ENCODE measurements around the gene SPINK8. TPM values are rescaled to one million over a fixed set of nuclear protein-coding genes. Genes with fewer than 3 reads are reported as not detected.
A peak's percentile ranks its signal among the peaks of the same experiment; 100 is the strongest.

Gene SPINK8
- total and polyA plus RNA-seq, 2 donors from 2014 or later: not detected

DNA sequence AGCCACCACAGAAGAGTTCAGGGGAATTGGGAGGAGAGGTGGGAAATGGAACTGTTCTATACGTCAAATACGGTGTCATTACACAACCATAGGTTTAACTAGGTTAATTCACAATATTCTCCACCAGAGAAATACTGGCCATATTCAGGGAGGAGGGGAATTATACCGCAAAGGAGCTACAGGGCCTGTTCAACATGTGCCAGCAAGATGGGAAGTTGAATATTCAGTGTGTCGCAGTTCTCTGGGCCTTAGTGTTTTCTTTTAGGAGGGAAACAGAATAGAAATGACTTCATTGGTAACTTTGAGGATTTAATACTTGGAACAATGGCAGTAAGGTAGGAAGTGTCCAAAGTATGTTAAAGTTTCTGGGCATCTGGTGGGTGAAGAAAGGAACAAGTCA lies 20.5 kb upstream of the SPINK8 start:
- Histone ChIP-seq H3K9ac (ENCODE audit: low read length in 3 of 3) (no peak overlapping the region), H3K27me3 (ENCODE audit: control insufficient read depth, insufficient read depth, low read length) (no peaks in the 10 kb centered on the region), H3K36me3 (ENCODE audit: control insufficient read depth in 2 of 3, insufficient read depth in 3 of 3, low read length in 3 of 3) (no peaks in the 10 kb centered on the region), H3K4me3 (ENCODE audit: low read length in 3 of 3) (no peak overlapping the region), H3K4me1 (ENCODE audit: control insufficient read depth in 2 of 3, insufficient read depth in 2 of 3, low read depth in 1 of 3, low read length in 3 of 3) (no peaks in the 10 kb centered on the region), H3K9me3 (ENCODE audit: control insufficient read depth in 2 of 3, insufficient read depth in 1 of 3, low read length in 3 of 3) (no peaks in the 10 kb centered on the region), H3K27ac (ENCODE audit: low read depth in 2 of 2, low read length in 2 of 2) (no peak overlapping the region)
- intact Hi-C loops (cut with DNase I): no loop called here
- FAIRE-seq (no peak), DNase-seq (no peak)
- TF ChIP-seq, protein P1, sequence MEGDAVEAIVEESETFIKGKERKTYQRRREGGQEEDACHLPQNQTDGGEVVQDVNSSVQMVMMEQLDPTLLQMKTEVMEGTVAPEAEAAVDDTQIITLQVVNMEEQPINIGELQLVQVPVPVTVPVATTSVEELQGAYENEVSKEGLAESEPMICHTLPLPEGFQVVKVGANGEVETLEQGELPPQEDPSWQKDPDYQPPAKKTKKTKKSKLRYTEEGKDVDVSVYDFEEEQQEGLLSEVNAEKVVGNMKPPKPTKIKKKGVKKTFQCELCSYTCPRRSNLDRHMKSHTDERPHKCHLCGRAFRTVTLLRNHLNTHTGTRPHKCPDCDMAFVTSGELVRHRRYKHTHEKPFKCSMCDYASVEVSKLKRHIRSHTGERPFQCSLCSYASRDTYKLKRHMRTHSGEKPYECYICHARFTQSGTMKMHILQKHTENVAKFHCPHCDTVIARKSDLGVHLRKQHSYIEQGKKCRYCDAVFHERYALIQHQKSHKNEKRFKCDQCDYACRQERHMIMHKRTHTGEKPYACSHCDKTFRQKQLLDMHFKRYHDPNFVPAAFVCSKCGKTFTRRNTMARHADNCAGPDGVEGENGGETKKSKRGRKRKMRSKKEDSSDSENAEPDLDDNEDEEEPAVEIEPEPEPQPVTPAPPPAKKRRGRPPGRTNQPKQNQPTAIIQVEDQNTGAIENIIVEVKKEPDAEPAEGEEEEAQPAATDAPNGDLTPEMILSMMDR (IDR thresholded peaks at IDR 0.05; ENCODE audit: borderline replicate concordance, extremely low read depth, insufficient read depth): no peak

DNA sequence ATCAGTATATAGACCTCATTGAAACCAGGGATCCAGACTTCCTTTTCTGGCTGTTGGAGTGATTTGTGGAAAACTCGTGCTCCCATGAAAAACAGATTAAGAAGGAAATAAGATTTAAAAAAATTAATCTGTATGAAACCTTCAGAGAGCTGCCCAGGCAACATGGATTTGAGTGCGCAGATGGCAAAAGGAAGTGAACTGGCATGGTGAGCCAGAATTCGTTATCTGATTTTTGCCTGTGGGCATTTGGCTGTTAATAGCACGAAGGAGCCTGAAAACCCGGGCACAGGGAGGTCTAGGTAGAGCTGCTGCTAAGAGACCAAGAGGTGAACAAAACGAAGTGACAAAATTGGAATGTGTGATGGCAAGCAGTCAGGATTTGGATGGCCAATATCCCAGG lies 19.1 kb upstream of the SPINK8 start:
- no peak for FAIRE-seq
- DNase-seq: peak in 1 of 5 donors; percentile 3
- Histone ChIP-seq H3K27ac (ENCODE audit: low read depth in 2 of 2, low read length in 2 of 2) (no peak overlapping the region), H3K36me3 (ENCODE audit: control insufficient read depth in 2 of 3, insufficient read depth in 3 of 3, low read length in 3 of 3) (no peaks in the 10 kb centered on the region), H3K9ac (ENCODE audit: low read length in 3 of 3) (no peak overlapping the region), H3K4me1 (ENCODE audit: control insufficient read depth in 2 of 3, insufficient read depth in 2 of 3, low read depth in 1 of 3, low read length in 3 of 3) (no peaks in the 10 kb centered on the region), H3K4me3 (ENCODE audit: low read length in 3 of 3) (no peak overlapping the region), H3K27me3 (ENCODE audit: control insufficient read depth, insufficient read depth, low read length) (no peaks in the 10 kb centered on the region), H3K9me3 (ENCODE audit: control insufficient read depth in 2 of 3, insufficient read depth in 1 of 3, low read length in 3 of 3) (no peaks in the 10 kb centered on the region)
- TF ChIP-seq, protein P1 (IDR thresholded peaks at IDR 0.05; ENCODE audit: borderline replicate concordance, extremely low read depth, insufficient read depth): no peak
- intact Hi-C loops (cut with DNase I): no loop called here

DNA sequence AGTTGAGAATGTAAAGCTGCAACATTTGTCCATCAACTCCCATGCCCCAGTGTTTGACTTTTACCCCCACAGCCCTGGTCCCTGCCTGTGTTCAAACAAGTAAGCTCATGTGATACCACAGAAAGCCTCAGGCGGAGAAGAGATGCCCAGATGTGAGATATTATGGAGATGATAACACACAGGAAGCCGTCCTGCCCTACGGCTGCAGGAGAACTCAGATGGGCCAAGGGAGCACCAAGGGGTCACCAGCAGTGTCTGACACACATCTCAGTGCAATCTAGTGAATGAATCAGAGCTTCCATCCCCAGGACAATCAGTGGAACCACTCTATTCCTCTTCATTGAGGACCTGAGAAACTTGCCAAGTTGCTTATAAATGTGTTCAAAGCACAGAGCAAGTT lies 14.0 kb upstream of the SPINK8 start:
- FAIRE-seq (no peak), DNase-seq (no peak)
- H3K27me3 ChIP-seq (ENCODE audit: control insufficient read depth, insufficient read depth, low read length): no peaks in the 10 kb centered on the region
- H3K9ac ChIP-seq (ENCODE audit: low read length in 3 of 3): no peak overlapping the region
- H3K4me1 ChIP-seq (ENCODE audit: control insufficient read depth in 2 of 3, insufficient read depth in 2 of 3, low read depth in 1 of 3, low read length in 3 of 3): no peaks in the 10 kb centered on the region
- H3K36me3 ChIP-seq (ENCODE audit: control insufficient read depth in 2 of 3, insufficient read depth in 3 of 3, low read length in 3 of 3): no peaks in the 10 kb centered on the region
- no peak overlapping the region for H3K4me3 ChIP-seq (ENCODE audit: low read length in 3 of 3)
- no peak overlapping the region for H3K27ac ChIP-seq (ENCODE audit: low read depth in 2 of 2, low read length in 2 of 2)
- TF ChIP-seq, protein P1 (IDR thresholded peaks at IDR 0.05; ENCODE audit: borderline replicate concordance, extremely low read depth, insufficient read depth): no peak
- H3K9me3 ChIP-seq (ENCODE audit: control insufficient read depth in 2 of 3, insufficient read depth in 1 of 3, low read length in 3 of 3): no peaks in the 10 kb centered on the region
- intact Hi-C loops (cut with DNase I): no loop called here

DNA sequence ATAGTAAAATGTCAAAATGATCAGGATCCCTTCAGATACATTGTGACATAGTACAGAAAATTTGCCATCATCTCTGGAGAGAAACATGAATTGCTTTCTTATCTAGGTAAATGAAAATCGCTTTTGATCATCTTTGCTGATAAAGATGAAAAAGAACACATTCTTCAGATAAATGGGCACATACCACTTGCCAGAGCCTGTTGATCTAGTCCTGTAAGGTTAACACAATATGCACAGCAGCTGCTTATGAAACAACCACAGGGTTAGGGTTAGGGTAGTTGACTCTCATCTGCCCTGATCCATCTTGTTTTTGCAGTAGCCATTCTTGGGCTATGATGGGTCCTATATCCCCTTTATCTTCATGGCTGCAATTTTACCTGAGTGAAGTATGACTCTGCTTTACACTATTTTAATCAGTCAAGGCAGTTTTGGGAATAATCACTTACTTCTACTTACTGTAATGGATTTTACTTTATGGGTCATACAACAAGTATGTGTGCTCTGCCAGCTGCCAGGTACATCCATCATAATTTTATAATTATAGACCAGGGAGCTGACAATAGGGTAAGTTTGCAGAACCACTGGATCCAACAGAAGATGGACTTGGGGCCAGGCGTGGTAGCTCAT lies 12.6 kb upstream of the SPINK8 start:
- DNase-seq (no peak), FAIRE-seq (no peak)
- Histone ChIP-seq H3K4me1 (ENCODE audit: control insufficient read depth in 2 of 3, insufficient read depth in 2 of 3, low read depth in 1 of 3, low read length in 3 of 3) (no peaks in the 10 kb centered on the region), H3K9ac (ENCODE audit: low read length in 3 of 3) (no peak overlapping the region), H3K36me3 (ENCODE audit: control insufficient read depth in 2 of 3, insufficient read depth in 3 of 3, low read length in 3 of 3) (no peaks in the 10 kb centered on the region), H3K4me3 (ENCODE audit: low read length in 3 of 3) (no peak overlapping the region), H3K9me3 (ENCODE audit: control insufficient read depth in 2 of 3, insufficient read depth in 1 of 3, low read length in 3 of 3) (no peaks in the 10 kb centered on the region), H3K27me3 (ENCODE audit: control insufficient read depth, insufficient read depth, low read length) (no peaks in the 10 kb centered on the region), H3K27ac (ENCODE audit: low read depth in 2 of 2, low read length in 2 of 2) (no peak overlapping the region)
- TF ChIP-seq, protein P1 (IDR thresholded peaks at IDR 0.05; ENCODE audit: borderline replicate concordance, extremely low read depth, insufficient read depth): no peak
- intact Hi-C loops (cut with DNase I): no loop called here

Data from kidney (tissue), 14 donors.